Smooth muscle cell of the brain vasculature (primary cell): Measurements from ENCODE around the gene C16orf86.
"Not testable (repeated sequence)": the region's sequence is repeated elsewhere in the genome, so short reads cannot be mapped to it uniquely, and the experiment has no call there.

Experiments used
- DNase-seq: peaks from one replicate; pipeline ENCODE4 v3.0.0-alpha.2; 2012; ENCODE audit warnings: low read depth, low spot score

C16orf86 gene

GRCh38 chr16:67693517-67694285 lies 27.1 kb downstream of the C16orf86 start:
- not testable (repeated sequence) for DNase-seq

GRCh38 chr16:67694611-67695010 lies 28.0 kb downstream of the C16orf86 start:
- DNase-seq: no peak

GRCh38 chr16:67697422-67698185 lies 31.0 kb downstream of the C16orf86 start:
- DNase-seq: no peak

GRCh38 chr16:67699265-67699664 lies 32.7 kb downstream of the C16orf86 start:
- DNase-seq: no peak

- no peak for DNase-seq
Measured at GRCh38 chr16:67701420-67701819, 34.8 kb downstream of the C16orf86 start.

- no peak for DNase-seq
Measured at GRCh38 chr16:67702130-67702529, 35.5 kb downstream of the C16orf86 start.

GRCh38 chr16:67703626-67704025 lies 37.0 kb downstream of the C16orf86 start:
- DNase-seq: no peak

- no peak for DNase-seq
Measured at GRCh38 chr16:67704110-67704509, 37.5 kb downstream of the C16orf86 start.

GRCh38 chr16:67707210-67707609 lies 40.6 kb downstream of the C16orf86 start:
- no peak for DNase-seq

GRCh38 chr16:67707790-67708189 lies 41.2 kb downstream of the C16orf86 start:
- no peak for DNase-seq

- no peak for DNase-seq
Measured at GRCh38 chr16:67708368-67708771, 41.8 kb downstream of the C16orf86 start.

GRCh38 chr16:67709050-67709449 lies 42.4 kb downstream of the C16orf86 start:
- DNase-seq: no peak

GRCh38 chr16:67710607-67711006 lies 44.0 kb downstream of the C16orf86 start:
- no peak for DNase-seq

GRCh38 chr16:67713647-67714273 lies 47.1 kb downstream of the C16orf86 start:
- no peak for DNase-seq

- DNase-seq: no peak
Measured at GRCh38 chr16:67714522-67714921, 47.9 kb downstream of the C16orf86 start.

- DNase-seq: no peak
Measured at GRCh38 chr16:67716097-67716496, 49.5 kb downstream of the C16orf86 start.
